GM23338 (cell line): ENCODE measurements around the gene SLC44A1. TPM values are rescaled to one million over a fixed set of nuclear protein-coding genes. Genes with fewer than 3 reads are reported as not detected.

Experiments
- ATAC-seq: fragments of 200-7000 bp; cut with Tn5 transposase; 3 replicates; pipeline ENCODE4 v1.9.1; 2020
- DNase-seq: peaks from one replicate; pipeline ENCODE4 v3.0.0-alpha.2; 2015; ENCODE audit warnings: low spot score
- H2AFZ ChIP-seq: fragments of 200-600 bp; sonication (generic); 2 replicates; pipeline ENCODE4 v1.8.0; 2016; ENCODE audit warnings: antibody characterized with exemption, mild to moderate bottlenecking, moderate library complexity
- H3F3A ChIP-seq: fragments of 200-600 bp; sonication (generic); replicated peaks from 2 replicates; pipeline ENCODE4 v1.8.0; 2017; ENCODE audit warnings: antibody characterized with exemption, mixed run types, low read depth
- H3K27ac ChIP-seq: fragments of 200-600 bp; sonication (generic); 2 replicates; pipeline ENCODE4 v1.6.1; 2016; ENCODE audit warnings: low read depth
- H3K27me3 ChIP-seq: fragments of 200-600 bp; sonication (generic); 2 replicates; pipeline ENCODE4 v1.8.0; 2016; ENCODE audit warnings: mild to moderate bottlenecking, mixed run types, moderate library complexity; ENCODE audit not compliant: insufficient read depth
- H3K36me3 ChIP-seq: fragments of 200-600 bp; sonication (generic); 2 replicates; pipeline ENCODE4 v1.8.0; 2016; ENCODE audit warnings: mild to moderate bottlenecking; ENCODE audit not compliant: insufficient read depth
- H3K4me1 ChIP-seq: fragments of 200-600 bp; sonication (generic); 2 replicates; pipeline ENCODE4 v1.8.0; 2016; ENCODE audit warnings: mild to moderate bottlenecking, moderate library complexity; ENCODE audit not compliant: insufficient read depth
- H3K4me2 ChIP-seq: fragments of 200-600 bp; sonication (generic); 2 replicates; pipeline ENCODE4 v1.7.1; 2017; ENCODE audit warnings: mixed run types
- H3K4me3 ChIP-seq: fragments of 200-600 bp; sonication (generic); 2 replicates; pipeline ENCODE4 v1.6.1; 2016; ENCODE audit warnings: mixed run types
- H3K79me2 ChIP-seq: fragments of 200-600 bp; sonication (generic); replicated peaks from 2 replicates; pipeline ENCODE4 v1.8.0; 2017; ENCODE audit warnings: mild to moderate bottlenecking; ENCODE audit not compliant: insufficient read depth
- H3K9me2 ChIP-seq: fragments of 200-600 bp; sonication (generic); 2 replicates; pipeline ENCODE4 v1.8.0; 2017; ENCODE audit not compliant: insufficient read depth
- H4K20me1 ChIP-seq: fragments of 200-600 bp; sonication (generic); replicated peaks from 2 replicates; pipeline ENCODE4 v1.8.0; 2017; ENCODE audit warnings: mild to moderate bottlenecking; ENCODE audit not compliant: insufficient read depth
- H3K27ac Mint-ChIP-seq: 2 replicates; pipeline ENCODE4 v1.8.0; 2020; ENCODE audit warnings: inconsistent platforms, mild to moderate bottlenecking, moderate library complexity, mixed read lengths
- H3K27me3 Mint-ChIP-seq: 3 replicates; pipeline ENCODE4 v1.8.0; 2022; ENCODE audit warnings: low read depth, mild to moderate bottlenecking, moderate library complexity, mixed read lengths, inconsistent platforms; ENCODE audit not compliant: insufficient read depth, poor library complexity
- H3K36me3 Mint-ChIP-seq: 3 replicates; pipeline ENCODE4 v1.8.0; 2021; ENCODE audit warnings: low read depth, mild to moderate bottlenecking, inconsistent platforms, moderate library complexity, mixed read lengths
- H3K4me1 Mint-ChIP-seq: 3 replicates; pipeline ENCODE4 v1.8.0; 2020; ENCODE audit warnings: mild to moderate bottlenecking, inconsistent platforms, mixed read lengths
- H3K4me3 Mint-ChIP-seq: 3 replicates; pipeline ENCODE4 v1.8.0; 2021; ENCODE audit warnings: moderate library complexity, mild to moderate bottlenecking, inconsistent platforms, mixed read lengths
- H3K9me3 Mint-ChIP-seq: 3 replicates; pipeline ENCODE4 v1.8.0; 2020; ENCODE audit warnings: moderate library complexity, mild to moderate bottlenecking, inconsistent platforms, mixed read lengths
- CREB1 ChIP-seq: fragments of 250-450 bp; sonication (Bioruptor Pico); IDR thresholded peaks from 2 replicates; pipeline ENCODE4 v1.5.0; 2020; ENCODE audit warnings: low read depth, mild to moderate bottlenecking, moderate library complexity
- EZH2 ChIP-seq: fragments of 200-600 bp; sonication (generic); IDR thresholded peaks from one replicate; pipeline ENCODE4 v1.8.0; 2017; ENCODE audit warnings: antibody characterized with exemption, mild to moderate bottlenecking, low read depth; ENCODE audit not compliant: unreplicated experiment
- EZH2phosphoT487 ChIP-seq: fragments of 200-600 bp; sonication (generic); IDR thresholded peaks from one replicate; pipeline ENCODE4 v1.8.1; 2018; ENCODE audit warnings: antibody characterized with exemption; ENCODE audit not compliant: unreplicated experiment
- NANOG ChIP-seq: IDR thresholded peaks from 2 replicates; pipeline ENCODE4 v1.6.1; 2016; ENCODE audit warnings: antibody characterized with exemption, borderline replicate concordance
- POLR2AphosphoS5 ChIP-seq: IDR thresholded peaks from 2 replicates; pipeline ENCODE4 v1.6.1; 2016; ENCODE audit warnings: antibody characterized with exemption, low read depth
- STAT1 ChIP-seq: IDR thresholded peaks from one replicate; pipeline ENCODE4 v1.6.1; 2016; ENCODE audit warnings: antibody characterized with exemption; ENCODE audit not compliant: unreplicated experiment
- ZNF331 ChIP-seq: fragments of 250-450 bp; sonication (Bioruptor Pico); IDR thresholded peaks from 2 replicates; pipeline ENCODE4 v1.5.0; 2020; ENCODE audit warnings: low read depth, mild to moderate bottlenecking, moderate library complexity
- polyA plus RNA-seq: library from polyadenylated mRNA; unstranded; fragments of >200 nt; fragmentation: Nextera tagmentation; extraction: Ambion mirVana; gene quantifications from 2 replicates; pipeline ENCODE4 v1.2.1, GENCODE V29; 2016
- total RNA-seq: library from RNA; depleted of rRNA; stranded (reverse); fragments of >200 nt; shearing (Covaris generic); gene quantifications from 2 replicates; pipeline ENCODE4 v1.2.3, GENCODE V29; 2014
- TF ChIP-seq, protein P1 (sequence below): fragments of 250-450 bp; sonication (Bioruptor Pico); IDR thresholded peaks from 2 replicates; pipeline ENCODE4 v1.5.0; 2020; ENCODE audit warnings: mild to moderate bottlenecking, moderate library complexity
- TF ChIP-seq, protein P2 (sequence below): IDR thresholded peaks from 2 replicates; pipeline ENCODE4 v1.6.1; 2016; ENCODE audit warnings: antibody characterized with exemption
- TF ChIP-seq, protein P3 (sequence below), 2 experiments: fragments of 200-600 bp in 1 of 2; sonication (generic) in 1 of 2; conservative IDR thresholded peaks; 2 replicates each; pipeline versions ENCODE4 v1.5.1 to v1.6.1; 2016 to 2017; ENCODE audit warnings: antibody characterized with exemption in 2 of 2, low read depth in 2 of 2, mild to moderate bottlenecking in 2 of 2, moderate library complexity in 1 of 2

The SLC44A1 gene
- total and polyA plus RNA-seq, 2 experiments from 2014 or later, result 14.9 to 75.0 TPM

DNA sequence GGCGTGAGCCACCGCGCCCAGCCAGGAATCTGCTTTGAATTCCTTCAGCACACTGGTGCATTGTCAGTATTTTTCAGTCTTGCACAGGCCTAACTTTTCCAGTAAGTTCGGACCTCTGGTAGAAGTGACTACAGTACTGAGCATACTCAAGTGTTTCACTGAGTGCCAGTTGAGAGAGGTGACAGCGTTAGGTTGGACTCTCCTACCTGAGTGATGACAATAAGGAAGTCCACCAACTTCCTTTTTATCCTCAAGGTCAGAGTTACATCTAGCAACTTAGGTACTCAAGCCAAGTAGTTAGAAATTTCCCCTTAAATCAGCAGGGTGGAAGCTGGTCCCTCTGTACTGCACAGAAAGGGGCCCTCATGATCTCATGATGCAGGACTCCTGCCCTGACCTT lies 177.4 kb downstream of the SLC44A1 start (continued):
- TF ChIP-seq, protein P1, sequence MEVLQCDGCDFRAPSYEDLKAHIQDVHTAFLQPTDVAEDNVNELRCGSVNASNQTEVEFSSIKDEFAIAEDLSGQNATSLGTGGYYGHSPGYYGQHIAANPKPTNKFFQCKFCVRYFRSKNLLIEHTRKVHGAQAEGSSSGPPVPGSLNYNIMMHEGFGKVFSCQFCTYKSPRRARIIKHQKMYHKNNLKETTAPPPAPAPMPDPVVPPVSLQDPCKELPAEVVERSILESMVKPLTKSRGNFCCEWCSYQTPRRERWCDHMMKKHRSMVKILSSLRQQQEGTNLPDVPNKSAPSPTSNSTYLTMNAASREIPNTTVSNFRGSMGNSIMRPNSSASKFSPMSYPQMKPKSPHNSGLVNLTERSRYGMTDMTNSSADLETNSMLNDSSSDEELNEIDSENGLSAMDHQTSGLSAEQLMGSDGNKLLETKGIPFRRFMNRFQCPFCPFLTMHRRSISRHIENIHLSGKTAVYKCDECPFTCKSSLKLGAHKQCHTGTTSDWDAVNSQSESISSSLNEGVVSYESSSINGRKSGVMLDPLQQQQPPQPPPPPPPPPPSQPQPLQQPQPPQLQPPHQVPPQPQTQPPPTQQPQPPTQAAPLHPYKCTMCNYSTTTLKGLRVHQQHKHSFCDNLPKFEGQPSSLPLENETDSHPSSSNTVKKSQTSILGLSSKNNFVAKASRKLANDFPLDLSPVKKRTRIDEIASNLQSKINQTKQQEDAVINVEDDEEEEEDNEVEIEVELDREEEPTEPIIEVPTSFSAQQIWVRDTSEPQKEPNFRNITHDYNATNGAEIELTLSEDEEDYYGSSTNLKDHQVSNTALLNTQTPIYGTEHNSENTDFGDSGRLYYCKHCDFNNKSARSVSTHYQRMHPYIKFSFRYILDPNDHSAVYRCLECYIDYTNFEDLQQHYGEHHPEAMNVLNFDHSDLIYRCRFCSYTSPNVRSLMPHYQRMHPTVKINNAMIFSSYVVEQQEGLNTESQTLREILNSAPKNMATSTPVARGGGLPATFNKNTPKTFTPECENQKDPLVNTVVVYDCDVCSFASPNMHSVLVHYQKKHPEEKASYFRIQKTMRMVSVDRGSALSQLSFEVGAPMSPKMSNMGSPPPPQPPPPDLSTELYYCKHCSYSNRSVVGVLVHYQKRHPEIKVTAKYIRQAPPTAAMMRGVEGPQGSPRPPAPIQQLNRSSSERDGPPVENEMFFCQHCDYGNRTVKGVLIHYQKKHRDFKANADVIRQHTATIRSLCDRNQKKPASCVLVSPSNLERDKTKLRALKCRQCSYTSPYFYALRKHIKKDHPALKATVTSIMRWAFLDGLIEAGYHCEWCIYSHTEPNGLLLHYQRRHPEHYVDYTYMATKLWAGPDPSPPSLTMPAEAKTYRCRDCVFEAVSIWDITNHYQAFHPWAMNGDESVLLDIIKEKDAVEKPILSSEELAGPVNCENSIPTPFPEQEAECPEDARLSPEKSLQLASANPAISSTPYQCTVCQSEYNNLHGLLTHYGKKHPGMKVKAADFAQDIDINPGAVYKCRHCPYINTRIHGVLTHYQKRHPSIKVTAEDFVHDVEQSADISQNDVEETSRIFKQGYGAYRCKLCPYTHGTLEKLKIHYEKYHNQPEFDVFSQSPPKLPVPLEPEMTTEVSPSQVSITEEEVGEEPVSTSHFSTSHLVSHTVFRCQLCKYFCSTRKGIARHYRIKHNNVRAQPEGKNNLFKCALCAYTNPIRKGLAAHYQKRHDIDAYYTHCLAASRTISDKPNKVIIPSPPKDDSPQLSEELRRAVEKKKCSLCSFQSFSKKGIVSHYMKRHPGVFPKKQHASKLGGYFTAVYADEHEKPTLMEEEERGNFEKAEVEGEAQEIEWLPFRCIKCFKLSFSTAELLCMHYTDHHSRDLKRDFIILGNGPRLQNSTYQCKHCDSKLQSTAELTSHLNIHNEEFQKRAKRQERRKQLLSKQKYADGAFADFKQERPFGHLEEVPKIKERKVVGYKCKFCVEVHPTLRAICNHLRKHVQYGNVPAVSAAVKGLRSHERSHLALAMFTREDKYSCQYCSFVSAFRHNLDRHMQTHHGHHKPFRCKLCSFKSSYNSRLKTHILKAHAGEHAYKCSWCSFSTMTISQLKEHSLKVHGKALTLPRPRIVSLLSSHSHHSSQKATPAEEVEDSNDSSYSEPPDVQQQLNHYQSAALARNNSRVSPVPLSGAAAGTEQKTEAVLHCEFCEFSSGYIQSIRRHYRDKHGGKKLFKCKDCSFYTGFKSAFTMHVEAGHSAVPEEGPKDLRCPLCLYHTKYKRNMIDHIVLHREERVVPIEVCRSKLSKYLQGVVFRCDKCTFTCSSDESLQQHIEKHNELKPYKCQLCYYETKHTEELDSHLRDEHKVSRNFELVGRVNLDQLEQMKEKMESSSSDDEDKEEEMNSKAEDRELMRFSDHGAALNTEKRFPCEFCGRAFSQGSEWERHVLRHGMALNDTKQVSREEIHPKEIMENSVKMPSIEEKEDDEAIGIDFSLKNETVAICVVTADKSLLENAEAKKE (CRISPR knock-in tag), result no peak
- no peak for TF ChIP-seq POLR2AphosphoS5
- TF ChIP-seq, protein P2, sequence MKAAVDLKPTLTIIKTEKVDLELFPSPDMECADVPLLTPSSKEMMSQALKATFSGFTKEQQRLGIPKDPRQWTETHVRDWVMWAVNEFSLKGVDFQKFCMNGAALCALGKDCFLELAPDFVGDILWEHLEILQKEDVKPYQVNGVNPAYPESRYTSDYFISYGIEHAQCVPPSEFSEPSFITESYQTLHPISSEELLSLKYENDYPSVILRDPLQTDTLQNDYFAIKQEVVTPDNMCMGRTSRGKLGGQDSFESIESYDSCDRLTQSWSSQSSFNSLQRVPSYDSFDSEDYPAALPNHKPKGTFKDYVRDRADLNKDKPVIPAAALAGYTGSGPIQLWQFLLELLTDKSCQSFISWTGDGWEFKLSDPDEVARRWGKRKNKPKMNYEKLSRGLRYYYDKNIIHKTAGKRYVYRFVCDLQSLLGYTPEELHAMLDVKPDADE, result no peak
- TF ChIP-seq ZNF331 (CRISPR knock-in tag), result no peak
- TF ChIP-seq CREB1 (CRISPR knock-in tag), result no peak
- no peak for TF ChIP-seq STAT1

DNA sequence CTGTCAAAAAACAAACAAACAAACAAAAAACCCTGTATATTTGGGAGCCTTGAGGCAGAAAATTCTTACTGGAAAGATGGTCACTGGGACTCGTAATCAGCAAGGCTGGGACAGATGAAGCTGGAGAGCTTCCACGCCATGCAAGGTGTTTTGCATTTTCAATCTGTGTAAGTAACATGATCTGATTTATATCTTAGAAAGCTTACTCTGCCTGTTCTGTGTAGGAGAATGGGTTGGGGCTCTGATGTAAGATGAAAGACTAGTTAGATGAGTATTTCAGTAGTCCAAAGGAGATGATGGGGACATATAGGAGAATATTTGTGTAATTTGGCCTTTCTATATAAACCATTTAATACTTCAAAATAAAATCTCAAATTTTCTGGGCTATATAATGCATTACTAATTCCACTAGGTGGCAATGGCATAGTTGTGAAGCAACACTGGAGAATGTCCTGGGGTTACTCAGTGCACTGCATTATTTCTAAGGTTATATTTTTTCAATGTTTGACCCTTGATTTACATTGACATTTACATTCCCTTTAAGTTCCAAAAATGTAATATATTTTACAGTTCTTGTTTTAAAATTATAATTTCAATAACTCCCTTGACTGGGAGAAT lies 181.5 kb downstream of the SLC44A1 start:
- Histone ChIP-seq H3K27ac (no peak overlapping the region), H3K27me3 (no peaks in the 10 kb centered on the region), H3F3A (no peaks in the 10 kb centered on the region), H2AFZ (no peak overlapping the region), H4K20me1 (no peaks in the 10 kb centered on the region), H3K4me2 (no peak overlapping the region), H3K9me2 (no peaks in the 10 kb centered on the region), H3K4me1 (no peaks in the 10 kb centered on the region), H3K36me3 (no peaks in the 10 kb centered on the region), H3K4me3 (no peak overlapping the region), H3K79me2 (no peaks in the 10 kb centered on the region)
- ATAC-seq, result peak; percentile 55; the same call in 2 of the 3 replicates
- Mint-ChIP-seq H3K27me3 (peaks cover 2% of the 10 kb centered on the region), H3K4me1 (no peaks in the 10 kb centered on the region), H3K4me3 (no peak overlapping the region), H3K27ac (no peak overlapping the region), H3K36me3 (no peaks in the 10 kb centered on the region), H3K9me3 (no peaks in the 10 kb centered on the region)
- peak; percentile 33 for DNase-seq
- TF ChIP-seq, protein P3, sequence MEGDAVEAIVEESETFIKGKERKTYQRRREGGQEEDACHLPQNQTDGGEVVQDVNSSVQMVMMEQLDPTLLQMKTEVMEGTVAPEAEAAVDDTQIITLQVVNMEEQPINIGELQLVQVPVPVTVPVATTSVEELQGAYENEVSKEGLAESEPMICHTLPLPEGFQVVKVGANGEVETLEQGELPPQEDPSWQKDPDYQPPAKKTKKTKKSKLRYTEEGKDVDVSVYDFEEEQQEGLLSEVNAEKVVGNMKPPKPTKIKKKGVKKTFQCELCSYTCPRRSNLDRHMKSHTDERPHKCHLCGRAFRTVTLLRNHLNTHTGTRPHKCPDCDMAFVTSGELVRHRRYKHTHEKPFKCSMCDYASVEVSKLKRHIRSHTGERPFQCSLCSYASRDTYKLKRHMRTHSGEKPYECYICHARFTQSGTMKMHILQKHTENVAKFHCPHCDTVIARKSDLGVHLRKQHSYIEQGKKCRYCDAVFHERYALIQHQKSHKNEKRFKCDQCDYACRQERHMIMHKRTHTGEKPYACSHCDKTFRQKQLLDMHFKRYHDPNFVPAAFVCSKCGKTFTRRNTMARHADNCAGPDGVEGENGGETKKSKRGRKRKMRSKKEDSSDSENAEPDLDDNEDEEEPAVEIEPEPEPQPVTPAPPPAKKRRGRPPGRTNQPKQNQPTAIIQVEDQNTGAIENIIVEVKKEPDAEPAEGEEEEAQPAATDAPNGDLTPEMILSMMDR (conservative IDR thresholded peaks at IDR 0.05; ENCODE audit: low read depth in 2 of 2), result peak; percentile 59
- TF ChIP-seq, protein P2, result no peak
- no peak for TF ChIP-seq EZH2
- TF ChIP-seq EZH2phosphoT487, result no peak
- TF ChIP-seq CREB1 (CRISPR knock-in tag), result no peak
- no peak for TF ChIP-seq POLR2AphosphoS5
- TF ChIP-seq NANOG, result no peak
